ENCODE measurements around the gene VPS35L.

The VPS35L gene, protein sequence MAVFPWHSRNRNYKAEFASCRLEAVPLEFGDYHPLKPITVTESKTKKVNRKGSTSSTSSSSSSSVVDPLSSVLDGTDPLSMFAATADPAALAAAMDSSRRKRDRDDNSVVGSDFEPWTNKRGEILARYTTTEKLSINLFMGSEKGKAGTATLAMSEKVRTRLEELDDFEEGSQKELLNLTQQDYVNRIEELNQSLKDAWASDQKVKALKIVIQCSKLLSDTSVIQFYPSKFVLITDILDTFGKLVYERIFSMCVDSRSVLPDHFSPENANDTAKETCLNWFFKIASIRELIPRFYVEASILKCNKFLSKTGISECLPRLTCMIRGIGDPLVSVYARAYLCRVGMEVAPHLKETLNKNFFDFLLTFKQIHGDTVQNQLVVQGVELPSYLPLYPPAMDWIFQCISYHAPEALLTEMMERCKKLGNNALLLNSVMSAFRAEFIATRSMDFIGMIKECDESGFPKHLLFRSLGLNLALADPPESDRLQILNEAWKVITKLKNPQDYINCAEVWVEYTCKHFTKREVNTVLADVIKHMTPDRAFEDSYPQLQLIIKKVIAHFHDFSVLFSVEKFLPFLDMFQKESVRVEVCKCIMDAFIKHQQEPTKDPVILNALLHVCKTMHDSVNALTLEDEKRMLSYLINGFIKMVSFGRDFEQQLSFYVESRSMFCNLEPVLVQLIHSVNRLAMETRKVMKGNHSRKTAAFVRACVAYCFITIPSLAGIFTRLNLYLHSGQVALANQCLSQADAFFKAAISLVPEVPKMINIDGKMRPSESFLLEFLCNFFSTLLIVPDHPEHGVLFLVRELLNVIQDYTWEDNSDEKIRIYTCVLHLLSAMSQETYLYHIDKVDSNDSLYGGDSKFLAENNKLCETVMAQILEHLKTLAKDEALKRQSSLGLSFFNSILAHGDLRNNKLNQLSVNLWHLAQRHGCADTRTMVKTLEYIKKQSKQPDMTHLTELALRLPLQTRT

DNA sequence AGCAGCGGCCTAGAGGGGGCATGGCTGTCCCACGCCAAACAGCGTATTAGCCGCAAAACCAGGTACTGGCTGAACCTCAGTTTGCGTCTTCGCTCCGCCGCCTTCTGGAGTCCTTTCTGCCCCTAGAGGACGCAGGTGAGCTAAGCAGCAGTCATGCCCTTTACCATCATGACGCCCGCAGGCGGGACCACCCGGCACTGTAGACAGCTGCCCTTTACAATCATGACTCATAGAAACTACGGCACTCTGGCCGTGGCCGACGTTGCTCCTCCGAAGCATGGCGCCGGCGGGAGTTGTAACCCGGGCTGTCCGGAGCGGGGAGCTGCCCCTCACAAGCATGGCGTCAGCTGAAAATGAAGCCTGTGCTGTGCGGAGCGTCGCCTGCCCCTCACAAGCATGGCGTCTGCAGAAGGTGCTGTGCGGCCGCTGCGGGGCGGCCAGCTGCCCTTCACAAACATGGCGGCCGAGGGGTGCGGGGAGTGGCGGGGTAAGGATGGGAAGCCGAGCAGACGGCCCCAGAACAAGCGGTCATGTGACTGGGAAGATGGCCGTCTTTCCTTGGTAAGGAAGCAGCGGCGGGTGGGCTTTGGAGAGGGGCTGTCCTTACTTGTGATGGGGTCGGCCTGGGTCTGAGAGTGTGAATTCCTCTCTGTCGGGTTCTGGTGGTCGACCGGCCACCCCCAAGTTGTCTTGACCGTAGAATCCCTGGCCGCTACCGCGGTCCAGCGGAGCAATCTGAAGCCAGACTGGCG is at the start of gene VPS35L:
Gene VPS35L, plus strand, starts transcription at position 518 of the 752 bp plus-strand sequence. Its CDS starts 27 bp downstream, at position 545.
- in situ Hi-C loops (cut with MboI; ENCODE audit: low sequenced_read_pairs), result no loop called here

DNA sequence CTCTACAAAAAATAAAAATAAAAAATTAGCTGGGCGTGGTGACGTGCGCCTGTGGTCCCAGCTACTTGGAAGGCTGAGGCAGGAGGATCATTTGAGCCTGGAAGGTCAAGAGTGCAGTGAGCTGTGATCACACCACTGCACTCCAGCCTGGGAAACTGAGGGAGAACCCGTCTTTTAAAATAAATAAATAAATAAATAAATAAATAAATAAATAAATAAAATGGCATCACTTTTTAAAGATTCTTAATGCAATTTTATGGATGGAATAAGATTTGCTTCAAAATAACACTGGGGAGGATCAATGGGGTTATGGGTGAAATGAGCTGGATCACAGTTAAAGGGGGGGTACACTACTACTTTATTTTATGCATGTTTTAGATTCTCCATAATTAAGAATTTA is 48.5 kb upstream of the VPS35L start:
- in situ Hi-C loops (cut with MboI; ENCODE audit: low sequenced_read_pairs), result no loop called here

DNA sequence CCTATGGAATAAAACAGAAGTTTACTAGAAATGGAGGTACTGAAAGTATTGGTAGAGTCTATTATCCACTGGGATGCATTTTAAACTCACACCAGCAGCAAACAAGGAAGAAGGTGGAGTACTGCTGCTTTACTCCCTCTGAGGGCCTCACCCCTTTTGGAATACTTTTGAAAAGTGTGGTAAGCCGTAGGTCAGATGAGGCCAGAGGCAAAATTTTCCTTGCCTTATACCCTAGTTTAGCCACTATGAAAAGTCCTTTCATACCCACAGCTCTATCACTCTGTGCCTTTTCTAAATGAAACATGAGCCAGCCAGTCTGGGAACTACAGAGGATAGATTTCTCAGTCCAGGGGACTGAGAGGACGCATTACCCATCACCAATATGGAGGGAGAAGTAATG is 47.6 kb upstream of the VPS35L start:
- in situ Hi-C loops (cut with MboI; ENCODE audit: low sequenced_read_pairs), result no loop called here

DNA sequence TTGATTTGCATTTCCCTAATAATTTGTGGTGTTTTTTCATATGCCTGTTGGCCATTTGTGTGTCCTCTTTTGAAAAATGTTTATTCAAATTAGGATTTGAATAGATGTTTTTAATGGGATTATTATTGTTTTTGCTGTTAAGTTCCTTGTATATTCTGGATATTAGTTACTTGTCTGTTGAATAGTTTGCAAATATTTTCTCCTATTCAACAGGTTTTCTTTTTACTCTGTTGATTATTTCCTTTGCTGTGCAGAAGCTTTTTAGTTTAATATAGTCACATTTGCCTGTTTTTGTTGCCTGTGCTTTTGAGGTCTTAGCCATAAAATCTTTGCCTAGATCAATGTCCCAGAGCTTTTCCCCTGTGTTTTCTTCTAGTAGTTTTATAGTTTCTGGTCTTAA is 43.2 kb upstream of the VPS35L start:
- in situ Hi-C loops (cut with MboI; ENCODE audit: low sequenced_read_pairs), result no loop called here

DNA sequence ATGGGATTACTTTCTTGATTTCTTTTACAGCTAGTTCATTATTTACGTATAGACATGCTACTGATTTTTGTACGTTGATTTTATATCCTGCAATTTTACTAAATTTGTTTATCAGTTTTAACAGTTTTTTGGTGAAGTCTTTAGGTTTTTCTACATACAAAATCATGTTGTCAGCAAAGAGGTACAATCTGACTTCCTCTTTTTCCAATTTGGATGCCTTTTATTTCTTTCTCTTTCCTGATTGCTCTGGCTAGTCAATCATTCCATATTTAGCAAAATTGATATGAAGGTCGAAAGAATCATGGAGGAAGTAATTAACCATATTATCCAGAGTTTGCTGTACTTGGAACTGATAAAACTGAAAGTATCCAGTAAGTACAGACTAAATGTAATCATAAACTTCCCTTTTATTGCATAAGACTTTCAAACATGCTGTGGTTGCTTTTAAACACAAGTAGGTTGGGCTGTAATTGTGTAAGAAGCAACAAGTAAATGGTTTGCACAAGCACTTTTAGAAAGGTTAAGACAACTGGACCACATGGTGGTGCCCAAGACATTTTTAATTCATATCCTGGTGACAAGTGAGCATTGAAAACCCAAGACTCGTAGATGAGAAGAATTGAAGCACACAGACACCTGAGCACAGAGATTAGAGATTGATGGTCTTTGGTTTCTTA is 42.0 kb upstream of the VPS35L start:
- in situ Hi-C loops (cut with MboI; ENCODE audit: low sequenced_read_pairs), result no loop called here

DNA sequence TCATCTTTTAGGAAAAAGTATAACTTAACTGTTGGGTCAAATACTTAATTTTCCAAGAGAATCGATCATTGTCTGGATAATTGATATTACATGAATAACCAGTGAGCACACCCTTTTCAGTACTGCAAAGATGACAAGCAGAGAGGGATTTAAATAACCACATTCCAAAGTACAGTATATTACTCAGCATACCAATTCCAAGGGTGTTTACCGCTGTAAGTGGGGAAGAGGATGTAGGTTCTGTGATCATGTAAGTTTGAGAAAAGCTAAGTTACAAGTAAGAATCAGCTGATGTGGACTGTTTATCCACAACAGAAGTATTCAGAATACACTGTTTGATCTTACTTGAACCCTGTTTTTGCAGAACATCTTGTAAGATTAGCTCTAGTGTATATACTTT is 39.7 kb upstream of the VPS35L start:
- in situ Hi-C loops (cut with MboI; ENCODE audit: low sequenced_read_pairs), result no loop called here

DNA sequence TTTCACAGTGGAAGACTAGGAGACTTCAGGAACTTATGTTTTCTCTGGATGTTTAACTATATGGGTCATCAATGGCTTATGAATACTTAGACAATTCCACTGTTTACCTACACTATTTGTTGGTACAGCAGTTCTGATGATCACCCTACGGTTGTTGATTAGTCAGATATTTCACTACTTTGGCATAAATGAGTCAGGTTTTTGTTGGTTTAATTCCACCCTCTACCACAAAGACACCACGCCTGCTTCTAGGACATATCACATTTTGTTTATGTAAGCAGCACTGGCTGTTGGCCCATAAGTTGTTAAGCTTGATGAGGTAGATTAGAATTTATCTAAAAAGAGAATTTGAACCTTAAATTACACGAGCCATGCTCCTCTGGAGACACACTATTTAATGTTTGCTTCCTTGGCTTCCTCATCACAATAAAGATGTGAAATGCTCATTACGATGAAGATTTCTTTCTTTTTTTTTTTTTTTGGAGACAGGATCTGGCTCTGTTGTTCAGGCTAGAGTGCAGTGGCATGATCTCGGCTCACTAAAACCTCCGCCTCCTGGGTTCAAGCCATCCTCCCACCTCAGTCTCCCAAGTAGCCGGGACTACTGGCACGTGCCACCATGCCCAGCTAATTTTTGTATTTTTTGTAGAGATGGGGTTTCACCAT is 37.9 kb upstream of the VPS35L start:
- in situ Hi-C loops (cut with MboI; ENCODE audit: low sequenced_read_pairs), result no loop called here

DNA sequence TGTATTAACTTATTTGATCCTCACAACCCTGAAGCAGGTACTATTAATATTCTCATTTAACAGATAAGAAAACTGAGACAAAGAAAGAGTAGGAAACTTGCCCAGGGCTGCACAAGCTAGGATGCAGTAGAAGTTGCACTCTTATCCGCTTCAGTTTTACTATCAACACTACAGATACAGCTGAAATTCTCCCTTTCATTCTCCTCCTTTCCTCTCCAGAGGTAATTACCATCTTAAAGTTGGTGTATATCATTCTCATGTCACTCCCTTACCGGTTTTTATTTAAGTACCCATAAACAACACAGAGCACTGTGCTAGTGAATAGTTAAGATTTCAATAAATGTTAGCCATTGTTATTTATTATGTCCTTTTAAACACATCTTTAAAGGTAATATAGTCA is 37.1 kb upstream of the VPS35L start:
- in situ Hi-C loops (cut with MboI; ENCODE audit: low sequenced_read_pairs), result no loop called here

DNA sequence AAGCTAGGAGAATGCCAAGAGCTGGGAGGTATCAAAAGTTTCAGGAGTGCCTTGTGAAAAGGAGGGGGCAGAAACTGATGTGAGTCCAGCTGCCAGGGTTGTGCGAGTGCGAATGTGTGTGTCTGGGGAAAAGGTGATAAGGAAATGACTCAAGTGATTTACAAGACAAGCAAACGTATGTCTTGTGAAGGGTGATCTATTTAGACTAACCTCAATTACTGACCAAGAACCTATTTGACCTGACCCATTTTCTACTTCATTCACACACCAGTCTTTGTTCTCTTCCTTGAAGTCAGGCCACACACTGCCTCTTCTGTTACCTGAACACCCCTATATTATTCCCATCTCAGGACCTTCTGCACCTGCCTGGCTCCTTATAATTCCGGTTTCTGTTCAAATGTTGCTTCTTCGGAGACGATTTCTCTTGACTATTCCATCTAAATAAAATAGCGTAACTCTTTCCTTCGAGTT is 34.6 kb upstream of the VPS35L start:
- in situ Hi-C loops (cut with MboI; ENCODE audit: low sequenced_read_pairs), result no loop called here

DNA sequence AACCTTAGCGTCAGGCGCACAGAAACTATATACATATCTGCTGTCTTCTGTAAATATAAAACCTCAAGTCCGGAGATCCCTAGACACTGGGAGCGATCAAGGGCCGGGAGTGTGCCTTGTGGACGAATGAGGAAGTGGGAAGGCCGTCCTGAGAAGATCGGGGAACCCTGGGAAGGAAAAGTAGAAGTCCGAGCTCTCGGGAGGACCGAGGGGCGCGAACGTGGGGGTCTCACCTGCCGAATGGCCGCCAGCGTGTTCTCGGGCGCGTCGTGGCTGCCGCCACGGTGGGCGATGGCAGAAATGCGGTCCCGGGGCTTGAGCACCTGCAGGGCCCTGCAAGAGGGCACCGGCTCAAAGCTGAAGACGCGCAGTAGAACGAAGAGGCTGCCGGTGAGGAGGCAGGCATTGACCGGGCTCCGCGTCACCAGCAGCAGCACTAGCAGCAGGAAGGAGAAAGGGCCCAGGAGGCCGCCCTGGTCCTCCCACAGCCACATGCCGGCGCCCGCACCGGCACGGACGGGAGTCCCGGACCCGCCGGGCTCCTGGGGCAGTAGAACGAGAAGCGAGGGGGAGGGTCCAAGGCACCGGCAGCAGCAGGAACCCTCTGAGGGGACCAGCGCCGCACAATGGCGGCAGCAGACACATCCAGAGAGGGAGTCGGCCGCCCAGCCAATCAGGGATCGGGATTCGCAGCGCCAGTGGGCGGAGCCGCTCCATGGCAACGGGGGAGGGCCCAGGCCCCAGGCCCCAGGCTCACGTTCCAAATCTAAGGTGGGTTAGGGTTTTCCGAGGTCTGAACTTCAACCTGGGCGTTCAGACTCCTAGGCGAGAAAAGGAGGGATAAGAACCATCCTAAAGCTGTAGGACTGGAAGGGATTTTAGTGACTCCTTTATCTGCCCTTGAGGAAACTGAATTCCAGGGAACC is 33.8 kb upstream of the VPS35L start, which contains the start of gene GDE1:
Gene GDE1, minus strand, starts transcription at position 628 of the 926 bp plus-strand sequence. Its CDS starts 134 bp downstream, at position 494.
- in situ Hi-C loops (cut with MboI; ENCODE audit: low sequenced_read_pairs), result no loop called here

DNA sequence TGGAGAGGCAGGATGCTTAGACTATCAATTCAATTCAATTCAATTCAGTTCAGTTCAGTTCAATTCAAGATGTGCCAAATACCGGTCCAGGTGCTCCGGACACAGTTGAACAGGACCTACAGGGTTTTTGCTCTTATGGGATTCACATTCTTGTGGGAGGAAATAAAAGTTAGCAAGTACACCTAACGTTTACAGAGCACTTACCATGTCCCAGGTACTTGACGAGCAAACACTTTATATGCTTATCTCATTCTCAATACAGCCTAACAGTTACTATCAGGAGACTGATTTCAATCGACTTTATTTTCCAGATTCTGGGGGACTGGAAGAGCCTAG is 33.1 kb upstream of the VPS35L start:
- in situ Hi-C loops (cut with MboI; ENCODE audit: low sequenced_read_pairs), result no loop called here

DNA sequence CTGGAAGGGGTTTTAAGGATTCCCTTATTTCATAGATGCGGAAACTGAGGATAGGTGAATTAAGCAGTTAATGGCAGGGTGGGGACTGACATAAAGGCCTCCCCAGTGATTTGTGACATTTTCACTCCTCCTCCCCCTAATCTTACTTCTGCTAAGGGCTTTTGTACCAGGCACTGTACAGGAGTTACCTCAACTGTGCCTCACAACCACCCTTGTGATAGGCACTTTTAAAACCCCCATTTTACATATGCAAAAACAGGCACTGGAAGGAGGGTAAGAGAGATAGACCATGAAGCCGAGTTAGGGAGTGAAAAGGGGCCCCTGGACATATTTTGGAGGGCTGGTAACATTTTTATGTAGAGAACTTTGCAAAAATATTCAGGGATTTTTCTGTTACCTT is 32.7 kb upstream of the VPS35L start:
- in situ Hi-C loops (cut with MboI; ENCODE audit: low sequenced_read_pairs), result no loop called here

DNA sequence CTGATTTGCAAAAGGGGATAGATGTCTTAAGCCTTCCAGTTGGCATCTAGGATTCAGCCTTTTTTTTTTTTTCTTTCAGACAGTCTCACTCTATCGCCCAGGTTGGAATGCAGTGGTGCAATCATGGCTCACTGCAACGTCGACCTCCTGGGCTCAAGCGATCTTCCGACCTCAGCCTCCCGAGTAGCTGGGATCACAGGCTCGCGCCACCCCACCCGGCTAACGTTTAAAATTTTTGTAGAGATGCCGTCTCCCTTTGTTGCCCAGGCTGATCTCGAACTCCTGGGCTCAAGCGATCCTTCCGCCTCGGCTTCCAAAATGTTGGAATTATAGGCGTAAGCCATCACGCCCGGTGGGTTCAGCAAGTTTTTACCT is 32.3 kb upstream of the VPS35L start:
- in situ Hi-C loops (cut with MboI; ENCODE audit: low sequenced_read_pairs), result no loop called here

DNA sequence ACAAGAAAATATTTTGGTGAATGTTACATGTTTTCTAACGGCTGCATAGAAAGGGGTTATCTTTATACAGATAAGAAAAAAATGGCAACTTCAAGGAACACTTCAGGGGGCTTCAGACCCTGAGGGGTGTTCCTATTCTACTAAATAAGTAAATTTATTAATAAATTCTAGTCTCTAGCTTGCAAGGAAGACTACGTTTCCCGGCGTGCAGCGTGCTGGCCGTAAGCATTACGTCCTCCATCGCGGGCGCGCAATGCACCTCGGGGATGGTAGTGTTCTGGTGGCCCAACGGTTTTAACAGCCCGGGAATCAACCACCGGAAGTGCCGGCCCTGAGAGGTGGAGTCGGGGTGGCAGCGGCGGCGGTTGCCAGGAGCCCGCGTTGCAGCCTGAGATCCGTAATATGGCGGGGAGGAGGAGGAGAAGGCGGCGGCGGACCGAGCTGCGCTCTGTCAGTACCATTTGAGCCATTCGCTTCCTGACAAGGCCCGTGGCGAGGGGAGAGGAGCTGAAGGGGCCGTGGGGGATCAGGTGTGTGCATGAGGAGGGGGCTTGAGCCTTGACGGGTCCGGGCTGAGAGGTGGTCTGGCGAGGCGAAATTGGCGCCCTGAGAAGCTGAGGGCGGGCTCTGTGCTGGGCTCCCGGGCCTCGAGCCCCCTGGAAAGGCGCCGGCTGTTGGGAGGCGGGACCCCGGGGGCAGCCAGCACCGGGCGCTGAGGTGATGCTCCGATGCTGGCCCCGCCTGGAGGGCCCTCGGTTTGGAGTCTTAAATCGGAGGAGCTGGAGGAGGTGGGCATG is 31.7 kb upstream of the VPS35L start, which contains the start of gene CCP110:
Gene CCP110, plus strand, starts transcription at position 384 of the 797 bp plus-strand sequence. CDS start 3,940 bp downstream, outside the sequence.
- in situ Hi-C loops (cut with MboI; ENCODE audit: low sequenced_read_pairs), result no loop called here

DNA sequence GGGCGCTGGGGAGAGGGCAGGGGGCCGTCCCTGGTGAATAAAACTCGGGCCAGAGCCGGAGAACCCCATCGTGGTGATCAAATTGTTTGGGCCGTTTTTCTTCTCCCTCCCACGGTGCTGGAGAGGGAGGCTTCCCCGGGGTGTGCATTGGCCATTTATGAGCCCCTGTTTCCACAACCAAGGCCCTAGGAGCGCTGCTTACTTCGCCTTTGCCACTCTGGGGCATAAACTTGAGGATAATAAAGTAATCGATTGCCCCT is 31.2 kb upstream of the VPS35L start:
- in situ Hi-C loops (cut with MboI; ENCODE audit: low sequenced_read_pairs), result no loop called here

DNA sequence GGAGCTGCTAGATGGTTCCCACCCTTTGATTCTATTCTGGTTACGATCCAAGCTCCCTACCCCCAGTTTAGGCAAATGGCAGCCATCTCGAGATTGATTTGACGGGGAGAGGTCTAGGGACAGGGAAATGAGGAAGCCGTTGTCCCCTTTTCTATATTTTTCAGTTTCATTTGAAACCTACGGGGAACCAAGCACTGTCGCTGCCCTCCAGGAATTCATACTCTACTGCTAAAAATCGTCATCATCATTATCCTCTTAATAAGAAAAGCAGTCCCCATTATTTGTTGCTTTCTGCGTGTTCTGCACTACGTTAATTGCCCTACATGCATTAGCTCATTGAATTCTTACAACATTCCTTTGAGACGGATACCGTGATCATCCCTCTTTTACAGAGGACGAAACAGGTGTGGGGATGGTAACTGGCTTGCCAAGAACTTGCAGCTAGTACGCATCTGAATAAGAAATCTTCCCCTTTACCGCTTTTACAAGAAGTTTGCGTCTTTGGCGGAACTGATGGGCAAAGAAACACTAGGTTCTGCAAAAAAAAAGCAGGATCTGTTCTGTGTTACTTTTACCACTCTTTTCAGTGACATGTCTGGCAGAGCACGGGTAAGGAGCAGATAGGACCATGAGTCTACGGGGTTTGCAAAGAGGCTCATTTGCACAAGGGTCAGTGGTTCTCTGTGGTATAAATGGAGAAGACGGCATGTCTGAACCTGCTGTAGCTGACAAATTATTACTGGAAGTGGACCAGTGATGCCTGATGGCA is 30.7 kb upstream of the VPS35L start:
- in situ Hi-C loops (cut with MboI; ENCODE audit: low sequenced_read_pairs), result no loop called here

DNA sequence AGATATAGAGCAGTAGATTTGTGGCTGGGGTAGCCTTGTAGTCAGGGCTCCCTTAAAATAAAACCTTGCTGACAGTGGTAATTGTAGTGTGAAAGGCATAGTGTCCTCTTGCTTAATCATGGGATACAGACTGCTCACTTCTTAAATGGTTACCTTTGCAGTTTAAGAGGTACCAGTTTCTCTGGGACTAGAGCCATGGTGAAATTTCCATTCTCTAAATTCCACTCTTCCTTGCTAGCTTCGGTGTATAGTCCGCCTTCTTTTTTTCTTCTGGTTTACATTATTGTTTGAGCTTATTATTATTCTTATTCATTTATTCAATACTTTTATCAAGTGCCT is 30.1 kb upstream of the VPS35L start:
- in situ Hi-C loops (cut with MboI; ENCODE audit: low sequenced_read_pairs), result no loop called here

DNA sequence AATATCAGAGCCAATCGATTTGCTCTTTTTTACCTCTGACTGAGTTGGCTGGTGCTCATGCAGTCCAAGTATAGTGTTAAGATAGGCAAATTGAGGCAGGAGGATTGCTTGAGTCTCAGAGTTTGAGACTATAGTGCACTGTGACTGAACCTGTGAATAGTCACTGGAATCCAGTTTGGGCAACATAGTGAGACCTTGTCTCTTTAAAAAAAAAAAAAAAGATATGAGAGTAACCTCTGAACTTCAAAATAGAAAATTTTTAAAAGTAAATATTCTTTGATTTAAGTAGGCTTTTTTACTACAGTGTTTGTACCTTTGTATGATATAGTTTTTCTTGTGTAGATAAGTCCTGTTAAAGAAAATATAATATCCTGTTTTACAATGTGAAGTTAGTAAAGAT is 28.3 kb upstream of the VPS35L start:
- in situ Hi-C loops (cut with MboI; ENCODE audit: low sequenced_read_pairs), result no loop called here

Data from HL-60/S4 (cell line).